Measurements from ENCODE around the gene RELN. TPM values are rescaled to one million over a fixed set of nuclear protein-coding genes. Genes with fewer than 3 reads are reported as not detected.
"Not testable (repeated sequence)": the region's sequence is repeated elsewhere in the genome, so short reads cannot be mapped to it uniquely, and the experiment has no call there.

RELN gene
- polyA plus RNA-seq, 1 experiment: 4.3 TPM

GRCh38 chr7:103918631-103919271, 70.7 kb downstream of the RELN start:
- no peak overlapping the region for H3K4me3 ChIP-seq (ENCODE audit: low read depth, low read length)
- DNase-seq (ENCODE audit: low read depth): no peak
- TF ChIP-seq CTCF (IDR thresholded peaks at IDR 0.05; ENCODE audit: insufficient read depth, low read depth, low read length): no peak
- POLR2A ChIA-PET: no interaction called here
- CTCF ChIA-PET: no interaction called here
- H3K27me3 ChIP-seq (ENCODE audit: control insufficient read depth, insufficient read depth, low read length): no peaks in the 10 kb centered on the region
- no peaks in the 10 kb centered on the region for H3K36me3 ChIP-seq (ENCODE audit: control insufficient read depth, insufficient read depth, low read length)

- POLR2A ChIA-PET: no interaction called here
- CTCF ChIA-PET: no interaction called here
- Histone ChIP-seq H3K27me3 (ENCODE audit: control insufficient read depth, insufficient read depth, low read length) (no peaks in the 10 kb centered on the region), H3K4me3 (ENCODE audit: low read depth, low read length) (no peak overlapping the region), H3K36me3 (ENCODE audit: control insufficient read depth, insufficient read depth, low read length) (no peaks in the 10 kb centered on the region)
- no peak for DNase-seq (ENCODE audit: low read depth)
- TF ChIP-seq CTCF (IDR thresholded peaks at IDR 0.05; ENCODE audit: insufficient read depth, low read depth, low read length): no peak
Measured at GRCh38 chr7:103915680-103916357, 73.6 kb downstream of the RELN start.

- no peaks in the 10 kb centered on the region for H3K36me3 ChIP-seq (ENCODE audit: control insufficient read depth, insufficient read depth, low read length)
- ChIA-PET POLR2A (no interaction called here), CTCF (no interaction called here)
- no peak for DNase-seq (ENCODE audit: low read depth)
- no peak for TF ChIP-seq CTCF (IDR thresholded peaks at IDR 0.05; ENCODE audit: insufficient read depth, low read depth, low read length)
- no peak overlapping the region for H3K4me3 ChIP-seq (ENCODE audit: low read depth, low read length)
- H3K27me3 ChIP-seq (ENCODE audit: control insufficient read depth, insufficient read depth, low read length): no peaks in the 10 kb centered on the region
Measured at GRCh38 chr7:103914147-103914899, 75.1 kb downstream of the RELN start.

- Histone ChIP-seq H3K36me3 (ENCODE audit: control insufficient read depth, insufficient read depth, low read length) (no peaks in the 10 kb centered on the region), H3K27me3 (ENCODE audit: control insufficient read depth, insufficient read depth, low read length) (no peaks in the 10 kb centered on the region), H3K4me3 (ENCODE audit: low read depth, low read length) (no peak overlapping the region)
- CTCF ChIA-PET: no interaction called here
- DNase-seq (ENCODE audit: low read depth): no peak
- TF ChIP-seq CTCF (IDR thresholded peaks at IDR 0.05; ENCODE audit: insufficient read depth, low read depth, low read length): no peak
- POLR2A ChIA-PET: no interaction called here
Measured at GRCh38 chr7:103912891-103913605, 76.4 kb downstream of the RELN start.

GRCh38 chr7:103911015-103911414, 78.4 kb downstream of the RELN start:
- CTCF ChIA-PET; H3K36me3 ChIP-seq (ENCODE audit: control insufficient read depth, insufficient read depth, low read length); DNase-seq (ENCODE audit: low read depth); H3K27me3 ChIP-seq (ENCODE audit: control insufficient read depth, insufficient read depth, low read length); H3K4me3 ChIP-seq (ENCODE audit: low read depth, low read length); POLR2A ChIA-PET: not testable (repeated sequence)

All from BJ (cell line).